GM20431 (cell line): ENCODE data around the gene ALOXE3.
"Not testable (repeated sequence)": the region's sequence is repeated elsewhere in the genome, so short reads cannot be mapped to it uniquely, and the experiment has no call there.

Experiments used
- in situ Hi-C: fragments of 300-500 bp; cut with MseI, MboI; formaldehyde crosslinking; loops from one replicate; pipeline ENCODE4 v1.15.0; 2020; ENCODE audit warnings: low sequenced_read_pairs; ENCODE audit not compliant: unreplicated experiment

ALOXE3 gene

GRCh38 chr17:8123695-8124349 is 5.5 kb upstream of the ALOXE3 start, which contains the start of gene HES7:
TSS of gene HES7 (minus strand) at chr17:8124106. CDS start at chr17:8124084, 22 bp downstream.
- in situ Hi-C loops, result no loop called here

DNA sequence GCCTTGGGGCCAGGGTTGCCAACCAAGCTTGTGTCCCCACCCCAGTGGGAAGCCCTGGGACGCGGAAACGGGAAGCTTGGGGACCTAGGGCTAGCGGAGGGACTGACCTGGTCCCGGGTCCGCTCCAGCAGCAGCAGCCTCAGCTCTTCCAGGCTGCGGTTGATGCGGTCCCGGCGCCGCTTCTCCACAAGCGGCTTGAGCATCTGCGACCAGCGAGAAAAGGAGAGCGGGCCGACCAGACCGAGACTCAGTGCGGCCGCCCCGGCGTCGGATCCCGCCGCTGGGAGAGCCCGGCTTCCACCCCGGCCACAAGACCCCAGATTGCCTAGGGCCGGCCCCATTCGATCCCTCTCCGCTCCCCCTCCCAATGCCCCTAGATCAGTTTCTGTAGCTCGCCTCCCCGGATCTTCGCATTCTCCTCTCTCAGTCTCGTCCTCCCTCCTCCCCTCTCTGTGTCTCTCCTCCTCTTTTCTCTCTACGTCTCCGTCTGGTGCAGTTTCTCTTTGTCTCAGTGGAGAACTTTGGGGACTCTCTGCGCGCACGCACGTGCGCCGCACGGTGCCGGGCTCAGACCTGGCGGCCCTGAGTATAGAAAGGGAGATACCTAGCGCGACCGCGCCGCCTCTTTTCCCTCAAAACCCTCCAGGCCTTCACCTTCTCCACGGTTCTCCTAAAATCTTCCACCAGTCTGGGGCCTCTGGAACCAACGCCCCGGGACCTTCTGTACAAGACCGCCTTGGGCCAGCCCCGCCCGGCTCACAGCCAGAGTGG is 4.8 kb upstream of the ALOXE3 start:
- in situ Hi-C loops, result no loop called here

GRCh38 chr17:8122422-8122923 is 4.2 kb upstream of the ALOXE3 start:
- in situ Hi-C loops, result no loop called here

GRCh38 chr17:8121681-8122421 is 3.5 kb upstream of the ALOXE3 start:
- in situ Hi-C loops, result no loop called here

DNA sequence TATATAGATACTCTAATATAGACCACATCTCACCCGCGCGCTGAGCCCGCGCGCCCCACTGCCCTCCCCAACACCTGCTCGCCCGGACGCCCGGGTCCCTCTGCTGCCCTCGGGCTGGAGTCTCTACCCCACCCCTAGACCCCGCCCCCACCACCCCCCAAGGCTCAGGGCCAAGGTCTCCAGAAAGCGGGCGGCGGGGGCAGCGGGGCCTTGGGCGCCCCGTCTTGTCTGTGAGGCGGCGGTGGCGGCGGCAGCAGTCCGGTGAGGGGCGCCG is 3.0 kb upstream of the ALOXE3 start:
- in situ Hi-C loops, result no loop called here

GRCh38 chr17:8120520-8121406 is 2.4 kb upstream of the ALOXE3 start:
- in situ Hi-C loops, result no loop called here

DNA sequence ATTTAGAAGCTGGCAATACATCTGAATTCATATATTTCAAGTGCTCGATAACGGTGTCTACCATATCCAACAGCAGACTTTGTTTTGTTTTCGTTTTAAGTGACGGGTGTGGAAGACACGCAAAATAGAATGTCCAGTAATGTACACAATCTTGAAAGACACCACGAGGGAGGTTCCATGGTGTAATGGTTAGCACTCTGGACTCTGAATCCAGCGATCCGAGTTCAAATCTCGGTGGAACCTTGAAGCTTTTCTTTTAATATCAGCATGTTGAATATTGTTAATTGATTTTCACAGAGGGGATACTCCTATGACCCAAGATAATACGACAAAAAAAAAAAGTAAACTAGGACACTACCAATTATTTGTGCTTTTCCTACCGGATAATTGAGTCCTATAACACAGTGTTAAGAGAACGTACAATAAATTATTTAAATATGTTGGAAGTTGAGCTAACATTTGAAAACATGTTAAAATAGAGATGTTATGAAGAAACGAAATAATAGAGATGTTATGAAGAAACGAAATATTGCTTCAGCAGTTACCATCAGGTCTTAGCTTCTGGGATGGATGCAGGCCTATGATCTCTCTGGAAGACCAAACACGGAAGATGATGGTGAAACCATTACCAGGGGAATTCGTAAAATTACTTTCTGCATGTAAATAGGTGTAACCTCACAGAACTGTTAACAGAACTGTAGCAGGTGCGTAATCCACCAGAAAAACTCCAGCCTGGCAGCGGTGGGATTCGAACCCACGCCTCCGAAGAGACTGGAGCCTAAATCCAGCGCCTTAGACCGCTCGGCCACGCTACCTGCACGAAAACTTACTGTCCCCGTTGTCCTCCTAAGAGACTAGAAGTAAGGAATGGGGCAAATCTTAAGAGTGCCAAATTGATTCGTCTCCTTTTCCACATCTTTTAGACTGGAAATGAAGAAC is 1.5 kb upstream of the ALOXE3 start:
- in situ Hi-C loops, result no loop called here

DNA sequence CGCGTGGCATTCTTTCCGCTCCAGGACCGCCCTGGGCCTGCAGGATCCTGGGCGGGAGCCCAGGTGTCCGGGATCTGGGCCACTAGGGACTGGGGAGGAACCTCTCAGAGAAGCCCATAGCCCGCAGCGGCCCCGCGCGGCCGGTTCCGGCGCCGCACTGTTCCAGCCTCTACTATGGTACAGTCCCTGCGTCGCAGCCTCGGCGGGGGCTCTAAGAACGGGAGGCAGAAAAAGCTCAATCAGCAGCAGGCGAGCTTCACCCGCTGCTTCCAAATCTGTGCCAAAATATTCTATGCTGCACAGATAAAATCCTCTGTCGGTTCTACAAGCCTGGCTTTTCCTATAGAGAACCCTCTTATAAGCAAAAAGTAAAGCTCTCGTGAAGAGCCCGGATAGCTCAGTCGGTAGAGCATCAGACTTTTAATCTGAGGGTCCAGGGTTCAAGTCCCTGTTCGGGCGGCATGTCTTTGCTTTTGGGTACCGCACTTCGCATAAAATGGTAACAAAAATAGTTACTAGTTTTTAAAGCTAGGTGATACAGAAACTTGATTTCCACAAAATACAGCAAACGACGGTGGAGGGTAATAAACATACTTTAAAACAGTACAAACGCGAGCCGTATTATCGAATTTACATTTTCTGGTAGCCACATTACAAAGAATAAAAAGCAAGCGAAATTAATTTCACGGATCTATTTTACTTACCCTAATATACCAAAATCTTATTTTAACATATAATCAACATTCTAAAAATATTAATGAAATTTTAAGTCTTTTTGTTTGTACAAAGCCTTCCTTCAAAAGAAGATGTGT is 661 bp upstream of the ALOXE3 start:
- in situ Hi-C loops, result no loop called here

DNA sequence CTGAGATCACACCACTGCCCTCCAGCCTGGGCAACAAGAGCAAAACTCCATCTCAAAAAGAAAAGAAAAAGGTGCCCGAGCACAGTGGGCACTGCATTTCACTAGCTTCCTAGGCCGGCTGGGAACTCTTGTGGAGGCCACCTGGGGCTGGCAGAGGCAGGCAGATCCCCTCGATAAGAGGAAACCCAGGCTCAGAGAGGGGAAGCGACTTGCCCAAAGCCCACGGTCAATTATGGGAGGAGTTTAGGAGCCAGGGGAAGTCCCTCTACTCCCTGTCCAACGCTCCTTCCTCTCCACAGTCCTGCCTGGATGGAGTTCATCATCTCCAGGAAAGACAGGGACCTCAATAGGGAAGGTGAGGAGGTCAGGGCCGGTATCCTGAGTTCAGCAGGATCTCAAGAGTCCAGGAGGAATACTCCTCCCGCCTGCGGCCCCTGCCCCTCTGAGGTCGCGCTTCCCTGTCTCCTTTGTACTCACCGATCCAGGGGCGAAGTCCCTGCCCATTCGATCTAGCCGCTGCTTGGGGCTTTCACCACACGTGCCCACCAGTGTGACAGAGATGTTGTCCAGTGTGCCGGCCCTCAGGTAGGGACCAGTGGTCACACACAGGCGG is 841 bp downstream of the ALOXE3 start:
- in situ Hi-C loops, result no loop called here

DNA sequence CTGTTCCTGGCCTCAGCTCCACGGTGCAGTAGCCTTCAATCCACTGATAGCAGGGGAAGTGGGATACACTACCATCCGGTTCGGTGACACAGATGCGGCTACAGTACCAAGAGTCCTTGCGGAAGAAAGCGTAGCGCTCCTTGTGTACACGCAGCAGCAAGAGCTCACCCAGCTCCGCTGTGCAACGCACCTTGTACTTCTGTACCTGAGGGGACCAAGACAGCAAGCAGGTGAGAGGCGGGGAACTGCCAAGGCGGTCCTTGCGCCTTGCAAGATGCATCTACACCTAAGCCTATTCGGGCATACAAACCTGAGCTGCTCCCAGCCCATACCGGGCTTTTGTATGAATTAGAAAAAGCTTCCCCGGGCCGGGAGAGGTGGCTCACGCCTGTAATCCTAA is 1.5 kb downstream of the ALOXE3 start:
- in situ Hi-C loops, result no loop called here

- in situ Hi-C loops, result no loop called here
These were observed 7.4 kb downstream of the ALOXE3 start for GRCh38 chr17:8110907-8111306.

DNA sequence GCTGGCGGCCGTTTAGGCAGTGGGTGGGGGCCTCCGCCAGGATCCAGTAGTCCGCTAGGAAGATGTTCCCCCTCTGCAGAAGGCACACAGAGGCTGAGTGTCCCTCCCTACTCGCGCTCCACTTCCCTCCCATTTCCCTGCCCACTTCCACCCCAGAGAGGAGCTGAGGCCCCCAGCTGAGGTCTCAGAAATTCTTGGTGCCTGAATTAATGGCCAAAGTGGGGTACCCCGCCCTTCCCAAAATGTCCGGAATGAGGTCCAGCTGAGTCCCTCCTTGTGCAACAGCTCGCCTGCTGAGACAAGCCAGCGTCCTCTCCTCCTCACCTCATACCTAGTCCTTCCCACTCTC is 7.9 kb downstream of the ALOXE3 start:
- in situ Hi-C loops, result no loop called here

DNA sequence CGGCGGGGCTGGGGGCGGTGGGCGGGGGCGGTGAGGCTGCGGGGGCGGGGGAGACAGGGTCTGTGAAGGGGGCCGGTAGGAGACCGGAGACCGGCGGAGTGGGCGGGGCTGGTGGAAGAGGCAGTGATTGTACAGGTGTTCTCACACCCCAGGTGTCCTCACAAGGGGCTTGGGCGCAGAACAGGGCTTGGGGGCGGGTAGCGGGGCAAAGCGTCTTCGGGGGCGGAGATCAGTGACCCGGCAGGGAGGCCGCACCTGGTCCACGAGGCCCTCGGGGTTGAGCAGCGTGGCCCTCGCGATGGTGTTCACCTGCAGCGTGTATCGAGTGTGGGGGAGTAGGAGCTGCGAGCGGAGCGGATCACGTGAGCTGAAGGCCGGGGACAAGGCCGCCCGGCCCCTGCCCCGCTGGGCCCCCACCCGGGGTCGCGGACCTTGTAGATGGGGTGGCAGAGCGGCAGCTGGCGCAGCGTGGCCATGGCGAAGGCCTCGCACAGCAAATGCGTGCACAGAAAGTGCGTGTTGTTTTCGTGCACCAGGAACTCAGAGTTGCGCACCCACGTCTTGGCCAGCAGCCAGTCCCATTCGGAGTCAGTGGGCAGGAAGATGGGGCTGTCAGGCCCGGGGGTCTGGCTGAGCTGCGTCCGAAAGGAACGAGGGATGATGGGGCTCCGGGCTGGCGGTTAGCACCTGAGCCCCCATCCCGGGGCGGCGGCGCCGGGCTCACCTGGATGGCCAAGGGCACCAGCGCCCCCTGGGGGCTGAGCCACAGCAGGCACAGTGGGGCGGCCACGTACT is 8.5 kb downstream of the ALOXE3 start:
- in situ Hi-C loops, result no loop called here

- in situ Hi-C loops, result no loop called here
These were observed 9.2 kb downstream of the ALOXE3 start for GRCh38 chr17:8108972-8109660.

GRCh38 chr17:8106980-8107379 is 11.3 kb downstream of the ALOXE3 start:
- in situ Hi-C loops, result not testable (repeated sequence)

GRCh38 chr17:8105957-8106398 is 12.3 kb downstream of the ALOXE3 start:
- in situ Hi-C loops, result no loop called here

DNA sequence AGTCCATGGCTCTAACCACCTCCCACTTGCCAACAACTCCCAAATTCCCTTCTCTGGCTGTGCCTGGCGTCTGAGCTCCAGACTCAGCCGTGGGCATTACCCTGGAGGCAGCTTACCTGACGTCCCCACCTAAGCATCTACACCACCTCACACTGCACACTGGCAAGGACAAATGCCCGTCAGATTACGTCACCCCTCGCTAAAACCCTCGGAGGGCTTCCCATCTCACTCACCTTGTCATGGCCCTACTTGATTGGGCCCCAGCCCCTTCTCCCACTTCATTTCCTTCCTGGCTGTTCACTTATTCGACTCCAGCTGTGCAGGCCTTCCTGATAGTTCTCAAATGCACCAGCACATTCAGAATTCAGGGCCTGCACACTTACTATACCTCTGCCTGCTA is 13.4 kb downstream of the ALOXE3 start:
- in situ Hi-C loops, result no loop called here
